HG02852 (cell line): ENCODE data around the gene POU2F2.

Experiments used
- ATAC-seq: cut with Tn5 transposase; IDR thresholded peaks from one replicate; pipeline ENCODE4 v1.9.1; 2021; ENCODE audit warnings: mild to moderate bottlenecking, moderate library complexity; ENCODE audit not compliant: unreplicated experiment

Gene POU2F2

GRCh38 chr19:42126574-42126973 lies 5.7 kb downstream of the POU2F2 start:
- no peak for ATAC-seq

- ATAC-seq: no peak
These were observed 6.7 kb downstream of the POU2F2 start for GRCh38 chr19:42125536-42125935.

DNA sequence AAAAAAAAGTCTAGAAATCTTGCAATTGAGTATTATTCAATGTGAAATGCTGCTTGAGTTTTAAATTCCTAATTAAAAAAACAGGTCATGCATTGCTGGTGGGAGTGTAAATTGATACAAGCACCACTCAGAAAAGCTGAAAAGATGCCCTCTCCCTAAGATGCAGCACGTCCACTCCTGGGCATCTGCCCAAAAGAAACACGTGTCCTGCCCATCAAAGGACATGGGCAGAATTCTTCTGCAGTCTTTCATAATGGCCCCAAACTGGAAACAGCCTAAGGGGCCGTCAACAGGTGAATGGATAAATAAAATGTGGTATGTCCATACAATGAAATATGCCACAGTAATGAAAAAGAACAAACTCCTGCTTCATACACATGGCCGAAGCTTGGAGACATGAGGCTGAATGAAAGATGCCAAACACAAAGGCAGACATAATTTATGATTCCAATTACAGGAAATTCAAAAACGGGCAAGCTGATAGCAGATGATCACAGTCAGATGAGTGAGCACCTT lies 7.8 kb downstream of the POU2F2 start:
- no peak for ATAC-seq

DNA sequence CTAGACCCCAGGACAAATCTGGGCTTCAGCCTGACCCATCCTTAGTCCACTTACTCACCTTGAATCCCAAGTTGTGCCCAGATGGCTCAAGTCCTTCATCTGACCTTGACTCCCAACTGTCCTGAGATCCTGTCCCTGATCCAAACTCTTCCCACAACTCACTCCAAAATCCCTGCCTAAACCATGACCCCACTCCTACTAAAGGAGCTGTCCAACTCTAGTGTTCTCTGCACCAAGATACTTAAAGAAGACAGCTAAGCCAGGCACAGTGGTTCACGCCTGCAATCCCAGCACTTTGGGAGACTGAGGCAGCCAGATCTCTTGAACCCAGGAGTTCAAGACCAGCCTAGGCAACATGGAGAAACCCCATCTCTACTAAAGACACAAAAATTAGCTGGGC lies 8.5 kb downstream of the POU2F2 start:
- no peak for ATAC-seq

- no peak for ATAC-seq
These were observed 9.3 kb downstream of the POU2F2 start for GRCh38 chr19:42122691-42123607.

GRCh38 chr19:42121656-42122069 lies 10.6 kb downstream of the POU2F2 start:
- ATAC-seq: no peak

DNA sequence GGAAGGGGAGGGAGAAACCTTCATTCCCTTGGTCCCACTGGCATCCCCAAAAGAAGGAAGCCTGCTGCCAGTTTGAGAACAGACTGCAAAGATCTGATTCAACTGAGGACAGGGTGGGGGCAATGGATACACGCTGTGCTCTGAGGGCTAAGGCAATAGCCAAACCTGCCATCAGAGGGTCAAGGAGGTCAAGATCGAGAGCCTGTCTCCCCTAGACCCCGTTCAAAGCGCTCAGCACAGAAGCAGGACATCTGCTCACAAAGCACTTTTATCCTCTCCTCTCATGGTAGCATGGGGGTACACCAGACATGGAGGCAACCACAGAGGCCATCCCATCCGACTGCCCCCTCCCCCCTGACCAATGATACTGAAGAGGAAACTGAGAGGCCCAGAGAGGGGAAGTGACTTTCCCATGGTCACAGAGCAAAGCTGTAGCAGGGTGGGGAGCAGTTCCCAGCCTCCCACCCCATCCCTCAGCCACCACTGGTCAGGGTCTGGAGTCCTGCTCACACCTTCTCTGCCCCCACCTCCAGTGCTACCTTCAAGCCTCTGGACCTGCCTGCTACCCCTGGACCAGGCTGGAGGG lies 11.1 kb downstream of the POU2F2 start:
- ATAC-seq: no peak

DNA sequence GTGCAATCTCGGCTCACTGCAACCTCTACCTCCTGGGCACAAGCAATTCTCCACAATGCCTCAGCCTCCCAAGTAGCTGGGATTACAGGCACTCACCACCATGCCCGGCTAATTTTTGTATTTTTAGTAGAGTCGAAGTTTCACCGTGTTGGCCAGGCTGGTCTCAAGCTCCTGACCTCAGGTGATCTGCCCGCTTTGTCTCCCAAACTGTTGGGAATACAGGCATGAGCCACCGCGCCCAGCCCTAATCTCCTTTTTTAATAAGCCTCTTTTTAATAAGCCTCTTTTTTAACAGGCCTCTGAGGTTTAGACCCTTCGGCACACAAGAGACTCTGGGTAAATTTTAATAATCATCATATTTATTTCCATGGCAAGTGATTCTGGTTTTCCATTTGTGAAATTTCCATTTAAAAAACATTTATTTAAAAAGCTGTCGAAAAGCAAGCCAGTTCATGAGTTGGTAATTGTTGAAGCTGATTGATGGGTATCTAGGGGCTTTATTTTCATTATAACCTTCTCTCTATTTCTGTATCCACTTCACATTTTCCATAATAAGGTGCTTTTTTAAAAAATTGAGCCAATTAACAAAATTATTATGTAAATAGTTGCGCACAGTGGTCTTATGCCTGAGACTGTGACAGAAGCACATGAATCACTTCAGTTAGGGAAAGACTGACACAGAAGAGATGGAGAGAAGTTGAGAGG lies 11.8 kb downstream of the POU2F2 start:
- ATAC-seq: no peak

GRCh38 chr19:42117076-42117475 lies 15.2 kb downstream of the POU2F2 start:
- no peak for ATAC-seq

- no peak for ATAC-seq
These were observed 15.8 kb downstream of the POU2F2 start for GRCh38 chr19:42116308-42117075.

DNA sequence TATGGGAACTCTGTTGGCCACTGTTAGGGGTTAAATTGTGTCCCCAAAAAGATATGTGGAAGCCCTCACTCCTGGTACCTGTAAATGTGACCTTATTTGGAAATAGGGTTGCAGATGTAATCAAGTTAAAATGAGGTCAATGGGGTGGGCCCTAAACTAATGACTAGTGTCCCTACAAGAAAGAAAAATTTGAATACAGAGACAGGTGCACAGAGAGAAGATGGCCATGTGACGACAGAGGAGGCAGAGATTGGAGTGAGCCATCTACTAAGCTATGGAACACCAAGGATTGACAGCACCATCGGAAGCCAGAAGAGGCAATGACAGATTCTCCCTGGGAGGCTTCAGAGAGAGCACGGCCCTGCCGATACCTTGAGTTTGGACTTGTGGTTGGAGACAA lies 16.5 kb downstream of the POU2F2 start:
- no peak for ATAC-seq

DNA sequence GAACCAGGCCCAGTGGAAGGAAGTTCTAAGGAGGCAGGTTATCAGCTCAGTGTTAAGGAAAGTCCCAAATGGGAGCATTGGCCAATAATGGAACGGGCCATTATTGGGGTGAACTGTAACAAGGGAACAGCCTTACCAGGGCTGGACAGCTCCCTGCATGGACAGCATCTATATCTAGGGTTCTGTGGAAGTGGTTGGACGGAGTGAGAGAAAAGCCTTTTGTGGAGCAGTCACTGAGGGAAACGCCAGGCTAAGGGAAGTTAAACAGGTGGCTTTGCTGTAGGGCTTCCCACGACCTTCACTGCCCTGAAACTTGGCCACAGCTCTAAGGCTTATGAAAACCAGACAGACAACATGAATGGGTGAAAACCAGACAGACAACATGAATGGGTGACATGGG lies 17.0 kb downstream of the POU2F2 start:
- ATAC-seq: no peak

- peak; percentile 69 for ATAC-seq
These were observed 17.8 kb downstream of the POU2F2 start for GRCh38 chr19:42114412-42114811.

DNA sequence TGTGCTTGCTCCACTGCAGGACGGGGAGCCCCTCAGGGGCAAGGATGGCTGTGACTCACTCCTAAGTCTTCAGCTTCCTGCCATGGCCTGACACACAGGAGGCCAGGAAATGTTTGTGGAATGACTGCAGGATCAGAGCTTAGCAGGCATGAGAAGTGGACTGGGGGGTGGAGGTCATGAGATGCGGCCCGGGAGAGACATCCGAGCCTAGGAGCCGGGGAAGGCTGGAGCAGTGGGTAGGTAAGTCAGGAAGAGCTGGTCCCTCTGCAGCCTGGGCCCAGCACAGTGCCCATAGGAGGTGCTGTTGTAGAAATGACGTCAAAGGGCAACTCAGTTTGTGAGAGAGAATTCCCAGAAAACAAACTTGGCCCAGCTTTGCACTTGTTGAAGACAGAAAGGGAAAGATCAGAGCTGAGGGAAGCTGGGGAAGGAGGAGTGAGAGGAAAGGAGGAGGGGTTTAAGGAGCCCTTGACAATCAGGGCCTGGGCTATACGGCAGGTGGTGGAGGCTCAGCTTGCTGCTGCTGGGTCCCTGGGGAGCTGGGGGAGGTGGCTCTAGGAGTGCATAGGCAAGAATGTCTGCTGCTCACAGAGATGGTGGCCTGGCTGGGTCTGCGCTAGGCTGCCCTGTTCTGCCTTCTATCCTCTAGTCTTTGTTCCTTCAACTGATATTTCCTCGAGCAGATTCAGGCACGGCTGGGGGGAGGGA lies 18.5 kb downstream of the POU2F2 start:
- ATAC-seq: no peak

DNA sequence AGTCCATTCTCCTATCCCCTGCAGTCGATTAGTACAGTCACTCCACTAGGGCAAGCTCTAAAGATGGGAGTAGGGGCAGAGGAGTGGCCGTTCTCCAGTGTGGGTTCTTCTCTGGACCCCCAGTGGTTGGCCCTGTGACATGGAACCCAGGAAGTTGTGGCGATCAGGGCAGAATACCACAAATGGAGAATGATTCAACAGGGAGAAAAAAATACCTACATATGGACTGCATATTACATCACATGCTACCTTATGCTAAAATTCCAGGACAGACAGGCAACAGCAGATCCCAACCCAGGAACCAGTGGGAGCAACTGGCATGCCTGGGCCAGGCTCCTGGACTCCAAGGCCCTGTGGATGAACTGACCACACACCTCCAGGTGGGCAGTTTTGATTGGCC lies 20.4 kb downstream of the POU2F2 start:
- no peak for ATAC-seq

GRCh38 chr19:42111384-42111783 lies 20.9 kb downstream of the POU2F2 start:
- ATAC-seq: no peak

- no peak for ATAC-seq
These were observed 21.6 kb downstream of the POU2F2 start for GRCh38 chr19:42110658-42111057.

DNA sequence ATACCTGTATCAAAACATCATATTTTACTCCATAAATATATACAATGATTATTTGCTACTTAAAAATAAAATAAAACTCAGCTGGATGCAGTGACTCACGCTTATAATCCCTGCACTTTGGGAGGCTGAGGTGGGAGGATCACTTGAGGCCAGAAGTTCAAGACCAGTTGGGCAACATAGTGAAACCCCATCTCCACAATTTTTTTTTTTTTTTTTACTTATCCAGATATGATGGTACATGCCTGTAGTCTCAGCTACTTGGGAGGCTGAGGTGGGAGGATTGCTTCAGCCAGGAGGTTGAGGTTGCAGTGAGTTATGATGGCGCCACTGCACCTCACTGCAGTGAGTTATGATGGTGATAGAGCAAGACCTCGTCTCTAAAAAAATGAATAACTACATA lies 22.4 kb downstream of the POU2F2 start:
- ATAC-seq: no peak

DNA sequence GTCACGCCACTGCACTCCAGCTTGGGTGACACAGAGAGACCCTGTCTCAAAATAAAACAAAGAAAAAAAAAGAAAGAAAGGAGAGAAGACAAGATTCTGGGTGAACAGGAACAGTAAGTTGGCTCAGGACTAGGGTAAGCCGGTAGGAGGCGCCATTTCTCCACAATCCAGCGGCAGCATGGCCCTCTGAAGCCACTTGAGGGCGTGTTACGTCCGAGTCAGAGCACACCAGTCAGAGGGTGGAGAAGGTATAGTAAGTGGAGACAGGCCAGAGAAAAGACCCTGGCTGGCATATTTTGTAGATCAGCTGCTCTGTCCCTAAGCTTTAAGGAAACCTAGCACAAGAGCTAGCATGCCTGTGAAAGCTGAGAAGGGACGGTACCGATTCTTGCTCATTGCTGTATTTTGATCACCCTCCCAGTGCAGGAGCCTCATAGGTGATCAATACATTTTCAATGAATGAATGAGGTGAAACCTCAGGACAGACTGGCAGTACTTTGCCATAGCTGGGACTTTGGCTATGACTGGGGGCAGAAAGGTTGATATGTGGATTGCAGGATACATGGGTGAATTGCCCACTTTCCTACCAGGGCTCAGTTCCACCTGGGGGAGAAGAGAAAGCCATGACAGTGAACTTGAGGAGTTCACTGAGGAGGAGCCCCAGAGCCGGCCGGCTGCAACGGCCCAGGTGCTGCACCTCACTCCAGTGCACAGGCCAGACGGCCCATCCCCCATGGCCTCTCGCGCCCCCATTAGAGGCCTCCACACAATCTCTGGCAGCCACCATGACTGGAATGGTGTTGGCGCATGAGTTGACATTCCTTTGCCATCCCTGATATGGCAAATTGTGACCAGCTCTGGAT lies 23.5 kb downstream of the POU2F2 start:
- ATAC-seq: peak; percentile 73
